Retinal pigment epithelial cell (primary cell): Measurements from ENCODE around the gene LTK.
A peak's percentile ranks its signal among the peaks of the same experiment; 100 is the strongest.

ENCODE experiments used
- DNase-seq: peaks from one replicate; pipeline ENCODE4 v3.0.0-alpha.2; 2010; ENCODE audit warnings: low read depth
- H3K4me3 ChIP-seq: 2 replicates; pipeline ENCODE4 v1.5.1; 2011; ENCODE audit warnings: mild to moderate bottlenecking, low read length, control low read depth, moderate library complexity
- CTCF ChIP-seq: conservative IDR thresholded peaks from 2 replicates; pipeline ENCODE4 v1.5.1; 2011; ENCODE audit warnings: low read depth, low read length, control low read depth, inconsistent platforms

Gene LTK

GRCh38 chr15:41492597-41493204, 20.9 kb downstream of the LTK start:
- H3K4me3 ChIP-seq, result peak overlapping the region; percentile 53

GRCh38 chr15:41491889-41492288, 21.7 kb downstream of the LTK start:
- no peak for TF ChIP-seq CTCF
- H3K4me3 ChIP-seq, result no peak overlapping the region
- DNase-seq, result no peak

More at GRCh38 chr15:41492597-41493204, 20.9 kb downstream of the LTK start:
- no peak for TF ChIP-seq CTCF
- no peak for DNase-seq

GRCh38 chr15:41490355-41490754, 23.3 kb downstream of the LTK start:
- peak; percentile 23 for DNase-seq
- no peak overlapping the region for H3K4me3 ChIP-seq
- no peak for TF ChIP-seq CTCF

- H3K4me3 ChIP-seq, result no peak overlapping the region
- TF ChIP-seq CTCF, result no peak
- DNase-seq, result no peak
Measured at GRCh38 chr15:41489641-41490040, 24.0 kb downstream of the LTK start.

- no peak for DNase-seq
- no peak for TF ChIP-seq CTCF
- H3K4me3 ChIP-seq, result no peak overlapping the region
Measured at GRCh38 chr15:41487802-41488201, 25.8 kb downstream of the LTK start.

- no peak for TF ChIP-seq CTCF
- no peak for DNase-seq
- no peak overlapping the region for H3K4me3 ChIP-seq
Measured at GRCh38 chr15:41487381-41487780, 26.2 kb downstream of the LTK start.

GRCh38 chr15:41486286-41486685, 27.3 kb downstream of the LTK start:
- TF ChIP-seq CTCF, result no peak

More at GRCh38 chr15:41486286-41486685, 27.3 kb downstream of the LTK start:
- no peak for DNase-seq
- H3K4me3 ChIP-seq, result no peak overlapping the region
